Uterus (tissue), 4 donors: Measurements from ENCODE around the gene CD63. TPM values are rescaled to one million over a fixed set of nuclear protein-coding genes. Genes with fewer than 3 reads are reported as not detected.

Source experiments
- DNase-seq, 2 donors: peaks; one replicate each; pipeline ENCODE4 v3.0.0-alpha.2; 2019 to 2020
- H3K27ac ChIP-seq, 2 donors: fragments of 200-600 bp; sonication (generic); 1 replicate in 1 of 2; 2 replicates in 1 of 2; pipeline ENCODE4 v1.5.1; 2016 to 2018
- H3K27me3 ChIP-seq, 2 donors: fragments of 200-600 bp; sonication (generic); one replicate each; pipeline ENCODE4 v1.5.1; 2018 to 2019; ENCODE audit warnings: control low read depth in 1 of 2
- H3K36me3 ChIP-seq, 2 donors: fragments of 200-600 bp; sonication (generic); one replicate each; pipeline ENCODE4 v1.5.1; 2019; ENCODE audit warnings: control low read depth in 1 of 2
- H3K4me1 ChIP-seq, 2 donors: fragments of 200-600 bp; sonication (generic); one replicate each; pipeline ENCODE4 v1.5.1; 2018 to 2019; ENCODE audit warnings: control low read depth in 1 of 2
- H3K4me3 ChIP-seq, 2 donors: fragments of 200-600 bp; sonication (generic); 1 replicate in 1 of 2; 2 replicates in 1 of 2; pipeline ENCODE4 v1.5.1; 2018 to 2019; ENCODE audit warnings: mild to moderate bottlenecking in 1 of 2
- H3K9me3 ChIP-seq, 2 donors: fragments of 200-600 bp; sonication (generic); one replicate each; pipeline ENCODE4 v1.5.1; 2019; ENCODE audit warnings: control low read depth in 1 of 2
- POLR2A ChIP-seq, 2 donors: fragments of 450-650 bp; IDR thresholded peaks; one replicate each; pipeline ENCODE4 v1.6.1; 2016; ENCODE audit warnings: antibody characterized with exemption in 2 of 2, mild to moderate bottlenecking in 1 of 2, moderate library complexity in 1 of 2
- intact Hi-C: fragments of 100-400 bp; cut with DNase I; formaldehyde crosslinking; loops from one replicate; pipeline ENCODE4 v1.15.1; 2023; ENCODE audit warnings: low total_unique reads
- total RNA-seq, 4 donors: library from RNA; depleted of rRNA in 3 of 4; stranded (reverse); fragments of >200 nt in 3 of 4; gene quantifications; one replicate each; pipeline versions ENCODE4 v1.1.0 to v1.2.4, GENCODE V29; 2014 to 2023
- TF ChIP-seq, protein P1 (sequence below), 4 experiments: fragments of 200-600 bp in 2 of 4; fragments of 450-650 bp in 2 of 4; sonication (generic) in 2 of 4; IDR thresholded peaks; one replicate each; pipeline ENCODE4 v1.5.1; 2016 to 2019; ENCODE audit warnings: antibody characterized with exemption in 4 of 4, mild to moderate bottlenecking in 2 of 4, moderate library complexity in 1 of 4
- donor health status: DM: yes; HTN: yes; CAD: no.

CD63 gene
- total RNA-seq, 4 donors from 2014 or later = 417 to 911 (median 637) TPM

DNA sequence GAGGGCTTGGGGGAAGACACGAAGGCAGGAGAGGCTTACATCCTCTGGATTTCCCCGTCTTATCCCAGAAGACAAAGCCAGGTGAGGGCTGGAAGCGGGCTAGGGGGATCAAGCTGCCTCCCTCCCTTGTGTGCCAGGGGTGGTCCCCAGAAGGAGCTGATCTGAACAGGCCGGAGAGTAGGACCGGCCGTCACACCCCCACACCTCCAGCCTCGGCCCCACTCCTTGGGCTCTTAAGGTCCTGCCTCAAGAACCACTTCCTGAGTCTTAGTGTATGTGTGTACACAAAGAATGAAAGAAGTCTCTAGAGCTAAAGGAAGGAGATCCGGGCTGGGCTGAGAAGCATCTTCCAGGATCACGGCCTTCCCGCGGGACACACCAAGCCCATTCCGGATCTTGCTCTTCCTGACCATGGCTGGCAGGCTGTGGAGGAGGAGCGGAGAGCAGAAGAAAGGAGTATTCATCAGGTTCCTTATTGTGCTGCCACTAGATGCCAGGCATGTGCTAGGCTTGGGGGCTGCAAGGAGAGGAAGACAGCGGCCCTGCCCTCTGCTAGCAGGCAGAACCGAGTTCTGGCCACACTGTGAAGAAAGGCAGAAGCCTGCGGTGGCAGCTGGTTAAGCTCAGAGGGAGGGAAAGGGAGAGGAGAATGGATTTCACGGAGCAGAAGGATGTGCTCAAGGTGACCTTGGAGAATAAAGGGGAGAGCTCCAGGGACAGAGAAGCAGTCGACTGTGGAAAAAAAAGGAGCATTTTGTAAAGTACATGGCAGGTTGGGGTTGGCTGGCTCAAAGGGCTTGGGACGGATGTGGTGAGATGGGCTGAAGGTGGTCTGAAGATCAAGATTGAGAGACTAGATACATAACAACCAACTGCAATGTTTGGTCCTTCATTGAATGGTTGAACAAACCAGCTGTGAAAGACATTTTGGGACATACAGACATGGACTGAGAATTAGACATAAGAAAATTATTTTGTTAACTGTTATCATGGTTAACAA is 1.3 kb upstream of the CD63 start:
- Histone ChIP-seq H3K4me3 (peak overlapping the region; percentile 75 to 98), H3K4me1 (peaks cover 0 to 8% of the 10 kb centered on the region in 2 donors), H3K27ac (peak overlapping the region; percentile 99), H3K9me3 (no peaks in the 10 kb centered on the region), H3K36me3 (no peaks in the 10 kb centered on the region), H3K27me3 (no peaks in the 10 kb centered on the region)
- no peak for TF ChIP-seq POLR2A (IDR thresholded peaks at IDR 0.05)
- TF ChIP-seq, protein P1, sequence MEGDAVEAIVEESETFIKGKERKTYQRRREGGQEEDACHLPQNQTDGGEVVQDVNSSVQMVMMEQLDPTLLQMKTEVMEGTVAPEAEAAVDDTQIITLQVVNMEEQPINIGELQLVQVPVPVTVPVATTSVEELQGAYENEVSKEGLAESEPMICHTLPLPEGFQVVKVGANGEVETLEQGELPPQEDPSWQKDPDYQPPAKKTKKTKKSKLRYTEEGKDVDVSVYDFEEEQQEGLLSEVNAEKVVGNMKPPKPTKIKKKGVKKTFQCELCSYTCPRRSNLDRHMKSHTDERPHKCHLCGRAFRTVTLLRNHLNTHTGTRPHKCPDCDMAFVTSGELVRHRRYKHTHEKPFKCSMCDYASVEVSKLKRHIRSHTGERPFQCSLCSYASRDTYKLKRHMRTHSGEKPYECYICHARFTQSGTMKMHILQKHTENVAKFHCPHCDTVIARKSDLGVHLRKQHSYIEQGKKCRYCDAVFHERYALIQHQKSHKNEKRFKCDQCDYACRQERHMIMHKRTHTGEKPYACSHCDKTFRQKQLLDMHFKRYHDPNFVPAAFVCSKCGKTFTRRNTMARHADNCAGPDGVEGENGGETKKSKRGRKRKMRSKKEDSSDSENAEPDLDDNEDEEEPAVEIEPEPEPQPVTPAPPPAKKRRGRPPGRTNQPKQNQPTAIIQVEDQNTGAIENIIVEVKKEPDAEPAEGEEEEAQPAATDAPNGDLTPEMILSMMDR (IDR thresholded peaks at IDR 0.05) = peak in 1 of 4 experiments; percentile 11
- intact Hi-C loops = no loop called here
- no peak for DNase-seq

DNA sequence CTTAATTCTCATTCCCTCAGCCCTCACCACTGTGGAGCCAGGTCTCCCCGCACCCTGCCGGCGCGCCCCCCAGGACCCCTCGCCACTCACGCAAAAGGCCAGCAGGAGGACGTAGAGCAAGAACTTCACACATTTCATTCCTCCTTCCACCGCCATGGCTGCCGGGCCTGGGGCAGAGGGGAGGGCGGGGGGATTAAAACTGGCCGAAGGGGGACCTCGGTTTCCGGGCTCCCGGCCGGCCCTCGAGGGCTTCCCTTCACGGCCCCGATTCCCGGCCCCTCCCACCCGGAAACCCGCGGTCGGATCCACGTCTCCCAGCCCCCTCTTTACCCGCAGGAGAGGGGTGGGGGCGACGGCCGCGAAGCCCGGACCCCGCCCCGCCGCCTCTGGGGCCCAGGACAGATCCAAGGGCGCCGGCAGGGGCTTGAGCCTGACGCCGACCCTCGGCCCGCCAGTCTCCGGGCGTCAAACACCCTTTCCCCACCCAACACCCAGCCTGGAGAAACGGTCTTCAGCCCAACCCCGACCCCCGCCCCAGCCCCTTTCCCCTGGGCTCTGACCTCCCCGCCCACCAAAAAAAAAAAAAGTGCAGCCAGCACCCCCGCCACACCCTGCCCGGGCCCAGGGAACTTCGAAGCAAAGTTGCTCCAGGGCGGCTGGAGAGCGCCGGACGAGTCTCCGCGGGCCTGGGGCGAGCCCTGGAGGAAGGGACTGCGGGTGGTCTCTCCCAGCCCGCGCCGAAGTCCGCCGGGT is 447 bp downstream of the CD63 start:
- Histone ChIP-seq H3K27ac (peak overlapping the region; percentile 99), H3K4me1 (peaks cover 0 to 8% of the 10 kb centered on the region in 2 donors), H3K9me3 (no peaks in the 10 kb centered on the region), H3K4me3 (peak overlapping the region; percentile 75 to 98), H3K36me3 (no peaks in the 10 kb centered on the region), H3K27me3 (no peaks in the 10 kb centered on the region)
- TF ChIP-seq, protein P1 (IDR thresholded peaks at IDR 0.05) = no peak
- TF ChIP-seq POLR2A (IDR thresholded peaks at IDR 0.05) = peak in 1 of 2 donors; percentile 10
- peak; percentile 83 to 84 for DNase-seq
- intact Hi-C loops = no loop called here

DNA sequence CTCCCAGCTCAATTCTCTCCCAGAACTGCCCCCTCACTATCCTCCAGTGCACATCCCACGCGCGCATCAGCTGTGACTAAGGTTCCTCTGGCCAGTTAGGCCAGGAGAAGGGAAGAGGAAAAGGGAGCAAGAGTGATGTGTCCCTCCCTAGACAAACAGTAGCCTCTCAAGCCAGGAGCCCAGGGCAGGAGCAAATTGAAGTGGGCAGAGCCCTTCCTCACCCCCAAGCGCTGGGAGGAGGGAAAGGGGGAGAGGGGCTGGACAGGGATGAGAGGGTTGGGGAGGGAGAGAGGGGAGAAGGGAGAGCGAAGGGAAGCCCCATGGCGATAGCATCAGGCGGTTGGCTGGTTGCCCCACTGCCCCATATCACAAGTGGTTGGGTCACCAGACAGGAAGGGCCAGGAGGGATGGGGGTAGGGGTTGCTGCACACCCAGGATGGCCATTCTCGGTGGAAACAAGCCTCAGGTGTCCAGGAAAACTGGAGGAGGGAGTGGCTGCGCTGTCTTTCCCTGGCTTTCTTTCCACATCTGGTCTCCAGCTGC is 1.1 kb downstream of the CD63 start:
- peak overlapping the region; percentile 75 to 98 for H3K4me3 ChIP-seq
- intact Hi-C loops = no loop called here
- peak; percentile 70 to 81 for DNase-seq
- no peaks in the 10 kb centered on the region for H3K36me3 ChIP-seq
- peak in 1 of 2 donors; percentile 22 for TF ChIP-seq POLR2A (IDR thresholded peaks at IDR 0.05)
- TF ChIP-seq, protein P1 (IDR thresholded peaks at IDR 0.05) = no peak
- no peaks in the 10 kb centered on the region for H3K9me3 ChIP-seq
- peak overlapping the region; percentile 99 for H3K27ac ChIP-seq
- no peaks in the 10 kb centered on the region for H3K27me3 ChIP-seq
- peaks cover 0 to 8% of the 10 kb centered on the region in 2 donors for H3K4me1 ChIP-seq

DNA sequence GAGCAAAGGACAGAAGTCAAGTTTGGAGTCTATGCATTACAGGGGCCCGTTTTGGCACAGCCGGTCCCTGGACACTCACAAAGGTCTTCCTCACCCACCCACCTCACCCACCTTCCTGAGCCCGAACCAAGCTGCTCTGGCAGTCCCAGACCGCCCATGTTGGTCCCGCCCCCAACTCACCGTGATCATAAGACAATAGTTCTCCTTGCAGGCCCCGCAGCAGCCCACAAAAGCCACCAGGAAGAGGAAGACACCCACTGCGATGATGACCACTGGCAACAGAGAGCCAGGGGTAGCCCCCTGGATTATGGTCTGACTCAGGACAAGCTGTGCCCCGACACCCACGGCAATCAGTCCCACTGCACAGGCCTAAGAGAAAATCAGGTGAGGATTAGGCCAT is 1.8 kb downstream of the CD63 start:
- intact Hi-C loops = no loop called here
- H3K4me1 ChIP-seq = peaks cover 0 to 8% of the 10 kb centered on the region in 2 donors
- peak overlapping the region in 1 of 2 donors; percentile 75 for H3K4me3 ChIP-seq

More for the DNA sequence above, 1.8 kb downstream of the CD63 start:
- Histone ChIP-seq H3K27ac (peak overlapping the region; percentile 99), H3K27me3 (no peaks in the 10 kb centered on the region), H3K9me3 (no peaks in the 10 kb centered on the region), H3K36me3 (no peaks in the 10 kb centered on the region)
- no peak for DNase-seq
- TF ChIP-seq, protein P1 (IDR thresholded peaks at IDR 0.05) = no peak
- no peak for TF ChIP-seq POLR2A (IDR thresholded peaks at IDR 0.05)
